Astrocyte (in vitro differentiated cells and primary cell): ENCODE results near the gene CHST15. TPM values are rescaled to one million over a fixed set of nuclear protein-coding genes. Genes with fewer than 3 reads are reported as not detected.

Source experiments
- DNase-seq: peaks from one replicate; pipeline ENCODE4 v3.0.0-alpha.2; 2010; ENCODE audit warnings: low read depth
- FAIRE-seq: peaks from 2 replicates; lab custom pipeline; 2011; peaks lifted over from hg19 to GRCh38; lab: Jason Lieb, UNC
- H2AFZ ChIP-seq: 2 replicates; pipeline ENCODE4 v1.6.0; 2012; ENCODE audit warnings: low read depth, low read length, inconsistent platforms
- H3K27ac ChIP-seq: 2 replicates; pipeline ENCODE4 v1.5.1; 2011; ENCODE audit warnings: low read depth, low read length, inconsistent platforms
- H3K27me3 ChIP-seq: 2 replicates; pipeline ENCODE4 v1.6.0; 2011; ENCODE audit warnings: low read length, inconsistent platforms; ENCODE audit not compliant: insufficient read depth
- H3K36me3 ChIP-seq: 2 replicates; pipeline ENCODE4 v1.5.1; 2011; ENCODE audit warnings: low read length, inconsistent platforms; ENCODE audit not compliant: insufficient read depth
- H3K4me1 ChIP-seq: 2 replicates; pipeline ENCODE4 v1.5.1; 2011; ENCODE audit warnings: low read length, inconsistent platforms; ENCODE audit not compliant: insufficient read depth
- H3K4me2 ChIP-seq: 2 replicates; pipeline ENCODE4 v1.6.0; 2012; ENCODE audit warnings: low read length, inconsistent platforms
- H3K4me3 ChIP-seq: 2 replicates; pipeline ENCODE4 v1.5.1; 2011; ENCODE audit warnings: low read depth, mild to moderate bottlenecking, low read length, inconsistent platforms; ENCODE audit not compliant: insufficient read depth
- H3K79me2 ChIP-seq: 2 replicates; pipeline ENCODE4 v1.6.0; 2012; ENCODE audit warnings: mild to moderate bottlenecking, low read length, inconsistent platforms; ENCODE audit not compliant: insufficient read depth
- H3K9ac ChIP-seq: 2 replicates; pipeline ENCODE4 v1.6.0; 2012; ENCODE audit warnings: mild to moderate bottlenecking, low read length, inconsistent platforms
- H3K9me3 ChIP-seq: 2 replicates; pipeline ENCODE4 v1.5.1; 2012; ENCODE audit warnings: low read depth, mild to moderate bottlenecking, low read length, inconsistent platforms; ENCODE audit not compliant: insufficient read depth
- H4K20me1 ChIP-seq: 2 replicates; pipeline ENCODE4 v1.6.0; 2012; ENCODE audit warnings: low read length, inconsistent platforms; ENCODE audit not compliant: insufficient read depth
- H3K27ac Mint-ChIP-seq: one replicate; pipeline ENCODE4 v1.8.0; 2021; ENCODE audit warnings: mild to moderate bottlenecking, mixed read lengths; ENCODE audit not compliant: unreplicated experiment
- H3K27me3 Mint-ChIP-seq: one replicate; pipeline ENCODE4 v1.8.0; 2021; ENCODE audit warnings: low read depth, mixed read lengths; ENCODE audit not compliant: unreplicated experiment
- H3K36me3 Mint-ChIP-seq: one replicate; pipeline ENCODE4 v1.8.0; 2021; ENCODE audit warnings: low read depth, mixed read lengths; ENCODE audit not compliant: unreplicated experiment
- H3K4me1 Mint-ChIP-seq: one replicate; pipeline ENCODE4 v1.8.0; 2021; ENCODE audit warnings: low read depth, mixed read lengths; ENCODE audit not compliant: unreplicated experiment
- H3K4me3 Mint-ChIP-seq: one replicate; pipeline ENCODE4 v1.8.0; 2021; ENCODE audit warnings: mild to moderate bottlenecking, moderate library complexity, mixed read lengths; ENCODE audit not compliant: unreplicated experiment
- H3K9me3 Mint-ChIP-seq: one replicate; pipeline ENCODE4 v1.8.0; 2021; ENCODE audit warnings: mild to moderate bottlenecking, mixed read lengths; ENCODE audit not compliant: unreplicated experiment
- CTCF ChIP-seq: IDR thresholded peaks from 2 replicates; pipeline ENCODE4 v1.5.1; 2011; ENCODE audit warnings: low read depth, mild to moderate bottlenecking, inconsistent platforms, low read length, moderate library complexity; ENCODE audit not compliant: insufficient read depth
- EZH2 ChIP-seq: IDR thresholded peaks from 2 replicates; pipeline ENCODE4 v1.6.1; 2012; ENCODE audit warnings: mild to moderate bottlenecking, low read length, inconsistent platforms; ENCODE audit not compliant: insufficient read depth
- total RNA-seq: library from RNA; stranded (reverse); gene quantifications from 2 replicates; pipeline ENCODE4 v1.2.1, GENCODE V29; 2021

The CHST15 gene
- total RNA-seq, 1 donor from 2014 or later = 20.6 TPM

- Histone ChIP-seq H3K27me3 (peaks cover 18% of the 10 kb centered on the region), H3K27ac (no peak overlapping the region), H3K4me2 (no peak overlapping the region), H3K4me3 (no peak overlapping the region), H3K9me3 (no peaks in the 10 kb centered on the region), H4K20me1 (peaks cover 14% of the 10 kb centered on the region), H3K36me3 (no peaks in the 10 kb centered on the region), H2AFZ (no peak overlapping the region), H3K79me2 (no peaks in the 10 kb centered on the region), H3K4me1 (no peaks in the 10 kb centered on the region), H3K9ac (no peak overlapping the region)
- Mint-ChIP-seq H3K4me1 (peaks cover 11% of the 10 kb centered on the region), H3K27me3 (peaks cover 25% of the 10 kb centered on the region), H3K9me3 (no peaks in the 10 kb centered on the region), H3K36me3 (peaks cover 47% of the 10 kb centered on the region), H3K4me3 (no peak overlapping the region), H3K27ac (peak overlapping the region; percentile 29)
- no peak for FAIRE-seq
- TF ChIP-seq EZH2 (no peak), CTCF (no peak)
- no peak for DNase-seq
These were observed 50.6 kb downstream of the CHST15 start for GRCh38 chr10:124042656-124043309.

- no peak overlapping the region for H3K27ac Mint-ChIP-seq
- peaks cover 47% of the 10 kb centered on the region for H3K36me3 Mint-ChIP-seq
- Histone ChIP-seq H3K36me3 (no peaks in the 10 kb centered on the region), H3K4me3 (no peak overlapping the region), H3K27me3 (peaks cover 15% of the 10 kb centered on the region), H3K9me3 (no peaks in the 10 kb centered on the region), H4K20me1 (peaks cover 11% of the 10 kb centered on the region), H3K9ac (no peak overlapping the region), H2AFZ (no peak overlapping the region), H3K79me2 (no peaks in the 10 kb centered on the region), H3K27ac (no peak overlapping the region), H3K4me2 (no peak overlapping the region), H3K4me1 (no peaks in the 10 kb centered on the region)
- H3K4me3 Mint-ChIP-seq = no peak overlapping the region
- FAIRE-seq (no peak), DNase-seq (no peak)
- H3K27me3 Mint-ChIP-seq = peaks cover 23% of the 10 kb centered on the region
- H3K4me1 Mint-ChIP-seq = peaks cover 10% of the 10 kb centered on the region
- no peaks in the 10 kb centered on the region for H3K9me3 Mint-ChIP-seq
- no peak for TF ChIP-seq CTCF
- no peak for TF ChIP-seq EZH2
These were observed 51.5 kb downstream of the CHST15 start for GRCh38 chr10:124041675-124042445.
